Activated naive CD4-positive, alpha-beta T cell treated with anti-CD3 and anti-CD28 coated beads, Interleukin-2, amount 50 U/mL, for 24 hours (primary cell): Measurements from ENCODE around the gene ABI2.
"Not testable (repeated sequence)": the region's sequence is repeated elsewhere in the genome, so short reads cannot be mapped to it uniquely, and the experiment has no call there.

ENCODE experiments used
- H3K27ac Mint-ChIP-seq: one replicate; pipeline ENCODE4 v1.8.0; 2021; ENCODE audit warnings: mild to moderate bottlenecking, mixed read lengths
- H3K27me3 Mint-ChIP-seq: one replicate; pipeline ENCODE4 v1.8.0; 2021; ENCODE audit warnings: mixed read lengths
- H3K36me3 Mint-ChIP-seq: one replicate; pipeline ENCODE4 v1.8.0; 2021; ENCODE audit warnings: mixed read lengths
- H3K4me1 Mint-ChIP-seq: one replicate; pipeline ENCODE4 v1.8.0; 2021; ENCODE audit warnings: mixed read lengths
- H3K4me3 Mint-ChIP-seq: one replicate; pipeline ENCODE4 v1.8.0; 2021; ENCODE audit warnings: mild to moderate bottlenecking, mixed read lengths
- H3K9me3 Mint-ChIP-seq: one replicate; pipeline ENCODE4 v1.8.0; 2021; ENCODE audit warnings: mixed read lengths

The ABI2 gene

DNA sequence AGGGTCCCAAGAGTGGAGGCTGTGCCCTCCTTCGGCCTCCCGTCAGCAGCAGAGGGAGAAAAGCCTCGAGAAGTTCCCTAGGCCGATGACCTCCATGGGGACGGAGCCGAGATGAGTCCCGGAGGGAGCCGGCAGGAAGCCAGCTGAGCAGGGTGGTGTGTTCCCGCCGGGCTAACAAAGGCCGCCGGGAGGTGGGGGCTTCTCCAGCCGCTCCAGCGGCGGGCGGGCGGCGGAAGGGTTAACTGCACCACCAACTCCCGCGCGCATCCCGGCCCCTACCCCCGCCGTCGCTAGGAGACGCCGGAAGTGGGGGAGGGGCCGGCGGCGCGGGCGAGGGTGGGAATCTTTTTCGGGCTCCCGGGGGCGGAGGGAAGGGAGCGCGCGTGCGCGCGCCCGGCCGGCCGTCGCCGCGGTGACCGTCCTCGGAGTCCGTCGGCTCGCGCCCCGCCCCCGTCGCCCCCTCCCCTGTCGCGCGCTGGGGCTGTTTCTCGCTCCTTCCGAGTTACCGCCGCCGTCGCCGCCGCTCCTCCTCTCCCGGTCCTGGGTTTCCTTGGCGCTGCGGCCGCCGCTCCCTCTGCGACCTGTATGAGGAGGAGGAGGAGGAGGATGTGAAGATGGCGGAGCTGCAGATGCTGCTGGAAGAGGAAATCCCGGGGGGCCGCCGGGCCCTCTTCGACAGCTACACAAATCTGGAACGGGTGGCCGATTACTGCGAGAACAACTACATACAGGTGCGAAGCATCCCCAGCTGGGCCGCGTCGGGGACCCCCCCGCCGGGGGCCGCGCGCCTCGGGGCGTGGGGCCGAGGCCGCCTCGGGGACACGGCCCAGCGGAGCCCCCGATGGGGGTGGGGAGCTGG lies at the start of gene ABI2:
Gene ABI2 (plus strand): TSS at position 494 of the 859 bp plus-strand sequence. CDS start 121 bp downstream, at position 615.
- Mint-ChIP-seq H3K36me3 (no peaks in the 10 kb centered on the region), H3K27me3 (no peaks in the 10 kb centered on the region), H3K9me3 (no peaks in the 10 kb centered on the region), H3K4me1 (peaks cover 39% of the 10 kb centered on the region), H3K27ac (peak within 1 kb of the TSS; percentile 96), H3K4me3 (peak within 1 kb of the TSS; percentile 97)

DNA sequence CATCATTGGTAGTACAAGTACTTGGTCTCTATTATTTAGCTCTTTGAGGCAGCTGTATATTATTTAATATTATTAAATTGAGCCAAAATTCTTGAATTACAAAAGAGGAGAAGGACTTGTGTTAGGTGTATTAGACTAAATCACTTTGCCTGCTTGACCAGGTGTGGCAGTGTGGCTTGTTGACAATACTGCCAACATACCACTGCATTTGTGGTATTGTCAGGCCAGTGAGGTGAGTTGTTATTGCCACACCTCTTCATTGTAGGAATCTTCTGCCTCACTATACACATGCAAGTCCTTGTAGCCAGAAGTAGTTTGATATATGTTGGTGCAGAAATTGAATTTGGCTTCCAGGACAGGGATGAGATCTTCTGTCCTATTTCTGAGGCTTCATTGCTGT lies 48.9 kb upstream of the ABI2 start:
- Mint-ChIP-seq H3K27me3 (no peaks in the 10 kb centered on the region), H3K4me1 (no peaks in the 10 kb centered on the region), H3K27ac (no peak overlapping the region), H3K4me3 (no peak overlapping the region), H3K9me3 (no peaks in the 10 kb centered on the region), H3K36me3 (peaks cover 15% of the 10 kb centered on the region)

DNA sequence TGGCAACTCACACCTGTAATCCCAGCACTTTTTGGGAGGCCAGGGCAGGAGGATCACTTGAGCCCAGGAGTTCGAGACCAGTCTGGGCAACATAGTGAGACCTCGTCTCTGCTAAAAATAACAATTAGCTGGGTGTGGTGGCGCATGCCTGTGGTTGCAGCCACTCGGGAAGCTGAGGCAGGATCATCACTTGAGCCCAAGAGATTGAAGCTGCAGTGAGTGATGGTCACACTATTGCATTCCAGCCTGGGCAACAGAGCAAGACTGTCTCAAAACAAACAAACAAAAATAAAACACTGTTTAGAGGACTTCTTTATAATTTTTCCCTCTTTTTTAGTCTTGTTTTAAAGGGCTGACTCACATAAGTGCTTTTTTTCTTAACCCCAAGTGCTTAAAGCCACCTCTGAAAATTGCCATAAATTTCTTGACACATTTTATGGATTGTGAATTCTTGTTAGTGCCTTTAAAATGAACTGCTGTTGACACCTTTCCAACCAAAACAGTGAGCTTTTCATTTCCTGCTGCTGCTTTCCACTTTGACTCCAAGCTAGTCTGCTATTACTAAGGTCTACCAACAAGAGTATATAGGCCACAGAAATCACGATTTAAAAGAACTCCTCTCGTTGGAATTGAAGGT lies 47.6 kb upstream of the ABI2 start:
- H3K4me3 Mint-ChIP-seq, result no peak overlapping the region
- peaks cover 15% of the 10 kb centered on the region for H3K36me3 Mint-ChIP-seq
- H3K27me3 Mint-ChIP-seq, result no peaks in the 10 kb centered on the region
- H3K4me1 Mint-ChIP-seq, result no peaks in the 10 kb centered on the region
- H3K27ac Mint-ChIP-seq, result no peak overlapping the region
- H3K9me3 Mint-ChIP-seq, result no peaks in the 10 kb centered on the region

DNA sequence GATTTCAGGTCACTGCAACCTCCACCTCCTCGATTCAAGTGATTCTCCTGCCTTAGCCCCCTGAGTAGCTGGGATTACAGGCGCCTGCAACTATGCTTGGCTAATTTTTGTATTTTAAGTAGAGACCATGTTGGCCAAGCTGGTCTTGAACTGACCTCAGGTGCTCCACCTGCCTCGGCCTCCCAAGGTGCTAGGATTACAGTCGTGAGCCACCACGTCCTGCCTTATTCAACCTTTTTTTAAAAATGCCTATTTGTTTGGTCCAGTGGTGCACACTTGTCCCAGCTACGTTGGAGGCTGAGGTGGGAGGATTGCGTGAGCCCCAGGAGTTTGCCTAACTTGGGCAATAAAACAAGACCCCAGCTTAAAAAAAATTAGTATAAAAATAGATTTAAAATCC lies 46.1 kb upstream of the ABI2 start:
- Mint-ChIP-seq H3K9me3 (no peaks in the 10 kb centered on the region), H3K4me1 (no peaks in the 10 kb centered on the region), H3K27ac (no peak overlapping the region), H3K36me3 (peaks cover 7% of the 10 kb centered on the region), H3K4me3 (no peak overlapping the region), H3K27me3 (no peaks in the 10 kb centered on the region)

- no peak overlapping the region for H3K27ac Mint-ChIP-seq
- H3K27me3 Mint-ChIP-seq, result no peaks in the 10 kb centered on the region
- H3K4me3 Mint-ChIP-seq, result no peak overlapping the region
- H3K36me3 Mint-ChIP-seq, result peaks cover 11% of the 10 kb centered on the region
- H3K4me1 Mint-ChIP-seq, result no peaks in the 10 kb centered on the region
- H3K9me3 Mint-ChIP-seq, result no peaks in the 10 kb centered on the region
These were observed 41.7 kb upstream of the ABI2 start for GRCh38 chr2:203286532-203286931.

DNA sequence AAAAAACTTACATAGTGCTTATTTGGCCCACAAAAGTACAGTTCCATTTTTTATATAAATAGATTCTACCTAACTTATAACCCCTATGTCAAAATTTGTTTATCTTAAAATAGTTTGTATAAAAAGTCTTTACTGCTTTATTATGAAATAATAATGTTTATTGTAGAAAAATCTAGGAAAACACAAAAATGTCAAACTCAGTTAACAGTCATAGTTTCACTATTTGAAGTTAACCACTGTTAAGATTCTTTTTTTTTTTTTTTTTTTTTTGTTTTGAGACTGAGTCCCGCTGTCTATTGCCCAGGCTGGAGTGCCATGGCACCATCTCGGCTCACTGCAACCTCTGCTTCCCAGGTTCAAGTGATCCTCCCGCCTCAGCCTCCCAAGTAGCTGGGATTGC lies 26.5 kb upstream of the ABI2 start:
- H3K27me3 Mint-ChIP-seq, result no peaks in the 10 kb centered on the region
- H3K9me3 Mint-ChIP-seq, result no peaks in the 10 kb centered on the region
- no peaks in the 10 kb centered on the region for H3K4me1 Mint-ChIP-seq
- no peak overlapping the region for H3K4me3 Mint-ChIP-seq
- peaks cover 7% of the 10 kb centered on the region for H3K36me3 Mint-ChIP-seq
- no peak overlapping the region for H3K27ac Mint-ChIP-seq

DNA sequence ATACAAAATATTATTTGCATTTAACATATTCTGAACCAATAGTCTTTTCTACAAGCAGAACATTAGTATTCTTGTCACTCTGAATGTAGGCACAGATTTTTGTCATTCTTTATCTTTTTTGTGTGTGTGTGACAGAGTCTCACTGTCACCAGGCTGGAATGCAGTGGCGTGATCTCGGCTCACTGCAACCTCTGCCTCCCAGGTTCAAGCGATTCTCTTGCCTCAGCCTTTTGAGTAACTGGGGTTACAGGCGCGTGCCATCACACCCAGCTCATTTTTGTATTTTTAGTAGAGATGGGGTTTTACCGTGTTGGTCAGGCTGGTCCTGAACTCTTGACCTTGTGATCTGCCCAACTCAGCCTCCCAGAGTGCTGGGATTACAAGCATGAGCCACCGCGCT lies 25.6 kb upstream of the ABI2 start:
- not testable (repeated sequence) for H3K27ac Mint-ChIP-seq, H3K4me1 Mint-ChIP-seq, H3K9me3 Mint-ChIP-seq, H3K27me3 Mint-ChIP-seq, H3K4me3 Mint-ChIP-seq
- H3K36me3 Mint-ChIP-seq, result peaks cover 12% of the 10 kb centered on the region

DNA sequence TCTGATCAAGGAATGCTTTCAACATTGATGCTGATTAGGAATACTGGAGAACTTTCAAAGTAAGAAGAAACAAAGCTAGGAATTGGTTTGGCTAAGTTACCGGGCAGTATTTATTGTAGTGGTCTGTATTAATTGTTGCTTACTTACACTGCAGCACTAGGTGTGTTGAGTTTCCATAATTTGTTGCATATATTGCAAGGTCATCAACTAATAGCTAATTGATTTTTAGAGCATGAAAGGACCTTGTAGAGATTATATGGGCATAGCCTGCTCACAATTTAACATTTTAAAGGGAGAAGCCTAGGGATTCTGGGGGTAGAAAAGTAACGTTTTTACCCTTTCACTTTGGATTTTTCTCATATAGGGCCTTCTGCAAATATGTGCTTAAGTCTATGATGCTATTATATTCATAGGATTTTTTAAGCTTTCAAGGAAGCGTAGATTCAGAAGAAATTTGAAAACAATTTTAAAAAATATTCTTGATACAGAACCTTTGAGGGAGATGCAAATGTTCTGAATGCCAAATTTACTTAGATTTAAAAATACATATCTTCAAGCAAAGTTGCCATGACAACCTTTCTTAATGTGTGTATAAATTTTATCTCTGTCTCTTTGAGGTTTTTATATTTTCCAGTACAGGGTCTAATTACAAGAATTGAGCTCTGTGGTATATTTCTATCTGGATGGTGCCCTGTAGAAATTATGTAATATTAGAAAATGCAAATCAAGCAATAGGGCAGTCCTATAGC lies 17.3 kb upstream of the ABI2 start:
- Mint-ChIP-seq H3K27me3 (no peaks in the 10 kb centered on the region), H3K36me3 (peaks cover 19% of the 10 kb centered on the region)

GRCh38 chr2:203326356-203326755 lies 1.8 kb upstream of the ABI2 start:
- H3K4me1 Mint-ChIP-seq, result peaks cover 37% of the 10 kb centered on the region
- H3K36me3 Mint-ChIP-seq, result no peaks in the 10 kb centered on the region
- H3K9me3 Mint-ChIP-seq, result no peaks in the 10 kb centered on the region
- no peak overlapping the region for H3K27ac Mint-ChIP-seq
- no peak overlapping the region for H3K4me3 Mint-ChIP-seq
- no peaks in the 10 kb centered on the region for H3K27me3 Mint-ChIP-seq

More for the DNA sequence above, 17.3 kb upstream of the ABI2 start:
- Mint-ChIP-seq H3K4me1 (no peaks in the 10 kb centered on the region), H3K27ac (no peak overlapping the region), H3K9me3 (no peaks in the 10 kb centered on the region), H3K4me3 (no peak overlapping the region)

- Mint-ChIP-seq H3K4me3 (peak overlapping the region; percentile 97), H3K9me3 (no peaks in the 10 kb centered on the region), H3K4me1 (peaks cover 37% of the 10 kb centered on the region), H3K27me3 (no peaks in the 10 kb centered on the region), H3K36me3 (no peaks in the 10 kb centered on the region), H3K27ac (peak overlapping the region; percentile 96)
These were observed 653 bp upstream of the ABI2 start for GRCh38 chr2:203327582-203327900.

DNA sequence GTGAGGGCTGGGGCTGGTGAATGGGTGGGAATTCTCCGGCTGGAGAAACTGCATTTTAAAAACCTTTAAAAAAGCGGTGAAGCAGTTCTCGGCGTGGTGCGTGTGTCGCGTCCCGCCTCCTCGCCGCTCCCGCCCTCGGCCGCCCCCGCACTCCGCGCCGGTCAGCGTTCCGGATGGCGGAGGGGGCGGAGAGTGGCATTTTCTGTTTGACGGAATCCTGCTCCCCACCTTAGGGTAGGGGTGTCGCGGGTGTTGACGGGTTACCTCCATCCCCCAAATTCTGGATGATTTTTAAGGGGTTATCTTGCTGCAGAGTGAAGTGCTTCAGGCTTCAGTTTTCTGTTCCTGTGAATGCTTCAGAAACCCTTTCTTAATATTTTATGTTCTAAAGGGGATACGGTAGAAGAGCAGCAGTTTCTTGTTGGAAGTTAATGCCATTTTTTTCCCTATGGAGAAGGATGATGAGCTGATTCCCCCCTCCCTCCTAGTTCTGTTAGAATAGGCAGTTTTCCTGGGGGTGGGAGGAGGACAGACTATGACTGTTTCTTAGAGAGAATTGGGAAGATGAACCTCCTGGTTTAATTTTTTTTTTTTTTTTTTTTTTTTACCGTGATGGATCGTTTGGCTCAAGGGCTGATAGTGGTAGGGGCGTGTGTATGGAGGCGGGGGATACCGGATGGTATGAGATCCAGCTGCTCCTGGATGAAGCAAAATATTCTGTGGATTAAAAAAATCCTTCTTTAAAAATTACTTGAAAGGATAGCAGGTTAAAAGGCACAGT lies 756 bp downstream of the ABI2 start:
- peak overlapping the region; percentile 92 for H3K4me3 Mint-ChIP-seq
- H3K9me3 Mint-ChIP-seq, result no peaks in the 10 kb centered on the region
- peaks cover 42% of the 10 kb centered on the region for H3K4me1 Mint-ChIP-seq
- H3K27ac Mint-ChIP-seq, result peak overlapping the region; percentile 74
- peaks cover 1% of the 10 kb centered on the region for H3K36me3 Mint-ChIP-seq
- H3K27me3 Mint-ChIP-seq, result no peaks in the 10 kb centered on the region

DNA sequence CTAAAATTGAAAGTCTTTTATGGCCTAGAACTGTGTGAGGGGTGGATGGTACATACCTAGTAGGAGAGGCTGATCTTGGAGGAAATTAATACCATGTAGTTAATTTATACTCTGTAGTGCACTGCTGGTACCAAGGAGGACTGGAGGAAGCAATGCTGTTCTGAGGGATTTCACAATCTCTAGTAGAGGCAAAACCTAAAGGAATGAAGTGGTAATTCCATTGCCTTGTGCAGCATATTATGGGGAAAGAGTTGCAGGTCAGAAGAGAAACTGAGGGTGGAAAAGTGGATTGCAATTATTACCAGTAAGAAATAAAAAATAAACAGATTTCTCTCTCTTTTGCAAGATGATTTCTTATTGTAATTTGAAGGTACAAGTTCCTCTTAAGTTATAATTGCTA lies 2.2 kb downstream of the ABI2 start:
- H3K27ac Mint-ChIP-seq, result no peak overlapping the region
- no peaks in the 10 kb centered on the region for H3K9me3 Mint-ChIP-seq
- no peaks in the 10 kb centered on the region for H3K27me3 Mint-ChIP-seq
- H3K4me1 Mint-ChIP-seq, result peaks cover 42% of the 10 kb centered on the region
- peaks cover 1% of the 10 kb centered on the region for H3K36me3 Mint-ChIP-seq
- H3K4me3 Mint-ChIP-seq, result peak overlapping the region; percentile 5

GRCh38 chr2:203338322-203338721 lies 10.1 kb downstream of the ABI2 start:
- Mint-ChIP-seq H3K4me3 (no peak overlapping the region), H3K27ac (no peak overlapping the region), H3K27me3 (no peaks in the 10 kb centered on the region), H3K36me3 (peaks cover 12% of the 10 kb centered on the region), H3K9me3 (no peaks in the 10 kb centered on the region), H3K4me1 (peaks cover 14% of the 10 kb centered on the region)

GRCh38 chr2:203340791-203341487 lies 12.7 kb downstream of the ABI2 start:
- H3K4me3 Mint-ChIP-seq, result no peak overlapping the region
- H3K27ac Mint-ChIP-seq, result no peak overlapping the region
- peaks cover 13% of the 10 kb centered on the region for H3K4me1 Mint-ChIP-seq
- peaks cover 18% of the 10 kb centered on the region for H3K36me3 Mint-ChIP-seq
- H3K27me3 Mint-ChIP-seq, result no peaks in the 10 kb centered on the region
- H3K9me3 Mint-ChIP-seq, result no peaks in the 10 kb centered on the region

GRCh38 chr2:203341741-203342310 lies 13.6 kb downstream of the ABI2 start:
- no peaks in the 10 kb centered on the region for H3K9me3 Mint-ChIP-seq
- no peak overlapping the region for H3K4me3 Mint-ChIP-seq
- H3K36me3 Mint-ChIP-seq, result peaks cover 21% of the 10 kb centered on the region
- H3K27me3 Mint-ChIP-seq, result no peaks in the 10 kb centered on the region
- H3K4me1 Mint-ChIP-seq, result peaks cover 17% of the 10 kb centered on the region
- H3K27ac Mint-ChIP-seq, result no peak overlapping the region
